K562 (cell line): Measurements from ENCODE around the gene ALK.

ENCODE experiments used
- EZH2 ChIP-seq: IDR thresholded peaks from 2 replicates; pipeline ENCODE4 v1.6.1; 2012; ENCODE audit warnings: low read depth, mild to moderate bottlenecking, inconsistent platforms, low read length, borderline replicate concordance
- GMEB1 ChIP-seq: fragments of 250-450 bp; sonication (Bioruptor Pico); IDR thresholded peaks from 2 replicates; pipeline ENCODE4 v1.4.0; 2020; ENCODE audit warnings: mild to moderate bottlenecking
- KDM1A ChIP-seq, 2 experiments: fragments of 450-650 bp; IDR thresholded peaks; 2 replicates each; pipeline ENCODE4 v1.6.1; 2016; ENCODE audit warnings: mild to moderate bottlenecking in 2 of 2
- PKNOX1 ChIP-seq: fragments of 450-650 bp; IDR thresholded peaks from 2 replicates; pipeline ENCODE4 v1.6.1; 2016
- PREB ChIP-seq: sonication (generic); formaldehyde crosslinking; IDR thresholded peaks from 2 replicates; pipeline ENCODE4 v1.8.1; 2023; ENCODE audit warnings: mild to moderate bottlenecking, missing genetic modification reagents
- YY1 ChIP-seq, 3 experiments: IDR thresholded peaks; 2 replicates each; pipeline ENCODE4 v1.6.1; 2011; ENCODE audit warnings: low read length in 2 of 3, mild to moderate bottlenecking in 2 of 3, moderate library complexity in 2 of 3, borderline replicate concordance in 1 of 3, control low read depth in 1 of 3, low read depth in 1 of 3; ENCODE audit not compliant: insufficient read depth in 3 of 3, insufficient replicate concordance in 2 of 3, control insufficient read depth in 1 of 3, insufficient read length in 1 of 3; ENCODE audit errors: extremely low read depth in 1 of 3
- ZBTB33 ChIP-seq: sonication (generic); formaldehyde crosslinking; IDR thresholded peaks from 2 replicates; pipeline ENCODE4 v1.8.1; 2023; ENCODE audit warnings: mild to moderate bottlenecking, missing genetic modification reagents
- ZNF780A ChIP-seq: fragments of 250-450 bp; sonication (Bioruptor Pico); IDR thresholded peaks from 2 replicates; pipeline ENCODE4 v1.5.0; 2021; ENCODE audit warnings: mild to moderate bottlenecking
- TF ChIP-seq, protein P1 (sequence below), 2 experiments: fragments of 450-650 bp; IDR thresholded peaks; 2 replicates each; pipeline ENCODE4 v1.6.1; 2016
- TF ChIP-seq, protein P2 (sequence below), 3 experiments: IDR thresholded peaks in 2 of 3; conservative IDR thresholded peaks in 1 of 3; 2 replicates each; pipeline ENCODE4 v1.5.1; 2011 to 2012; ENCODE audit warnings: low read length in 3 of 3, mild to moderate bottlenecking in 3 of 3, control low read depth in 2 of 3, improper control_type of control experiment in 1 of 3, inconsistent platforms in 1 of 3, low read depth in 1 of 3, mixed read lengths in 1 of 3, moderate library complexity in 1 of 3; ENCODE audit not compliant: insufficient read depth in 2 of 3

DNA sequence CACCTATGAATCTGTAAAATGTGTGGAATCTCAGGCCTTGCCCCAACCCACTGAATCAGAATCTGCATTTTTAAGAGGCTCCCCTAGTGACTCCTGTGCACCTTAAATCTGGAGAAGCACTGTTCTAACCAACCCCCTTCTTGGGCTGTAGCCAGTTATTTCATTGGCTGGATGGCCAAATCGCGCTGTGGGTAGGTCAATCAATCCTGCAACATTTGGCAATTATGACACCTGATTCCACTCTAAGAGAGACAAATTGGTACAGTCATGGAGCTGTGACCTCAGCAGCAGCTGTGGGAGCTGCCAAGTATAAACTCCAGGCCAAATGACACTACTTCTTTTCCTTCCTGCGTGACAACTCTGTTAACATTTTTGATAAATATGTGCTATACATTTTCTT lies 597.4 kb downstream of the ALK start:
- TF ChIP-seq PKNOX1 (no peak), EZH2 (no peak), KDM1A (IDR thresholded peaks at IDR 0.05) (no peak), YY1 (IDR thresholded peaks at IDR 0.05; ENCODE audit: borderline replicate concordance in 1 of 3, control insufficient read depth in 1 of 3, extremely low read depth in 1 of 3, insufficient read depth in 3 of 3, insufficient read length in 1 of 3, insufficient replicate concordance in 2 of 3, low read depth in 1 of 3, low read length in 2 of 3) (no peak), ZNF780A (no peak), ZBTB33 (CRISPR knock-in tag) (no peak), GMEB1 (CRISPR knock-in tag) (no peak), PREB (CRISPR knock-in tag) (no peak)
- TF ChIP-seq, protein P1, sequence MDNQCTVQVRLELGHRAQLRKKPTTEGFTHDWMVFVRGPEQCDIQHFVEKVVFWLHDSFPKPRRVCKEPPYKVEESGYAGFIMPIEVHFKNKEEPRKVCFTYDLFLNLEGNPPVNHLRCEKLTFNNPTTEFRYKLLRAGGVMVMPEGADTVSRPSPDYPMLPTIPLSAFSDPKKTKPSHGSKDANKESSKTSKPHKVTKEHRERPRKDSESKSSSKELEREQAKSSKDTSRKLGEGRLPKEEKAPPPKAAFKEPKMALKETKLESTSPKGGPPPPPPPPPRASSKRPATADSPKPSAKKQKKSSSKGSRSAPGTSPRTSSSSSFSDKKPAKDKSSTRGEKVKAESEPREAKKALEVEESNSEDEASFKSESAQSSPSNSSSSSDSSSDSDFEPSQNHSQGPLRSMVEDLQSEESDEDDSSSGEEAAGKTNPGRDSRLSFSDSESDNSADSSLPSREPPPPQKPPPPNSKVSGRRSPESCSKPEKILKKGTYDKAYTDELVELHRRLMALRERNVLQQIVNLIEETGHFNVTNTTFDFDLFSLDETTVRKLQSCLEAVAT (IDR thresholded peaks at IDR 0.05) = no peak
- TF ChIP-seq, protein P2, sequence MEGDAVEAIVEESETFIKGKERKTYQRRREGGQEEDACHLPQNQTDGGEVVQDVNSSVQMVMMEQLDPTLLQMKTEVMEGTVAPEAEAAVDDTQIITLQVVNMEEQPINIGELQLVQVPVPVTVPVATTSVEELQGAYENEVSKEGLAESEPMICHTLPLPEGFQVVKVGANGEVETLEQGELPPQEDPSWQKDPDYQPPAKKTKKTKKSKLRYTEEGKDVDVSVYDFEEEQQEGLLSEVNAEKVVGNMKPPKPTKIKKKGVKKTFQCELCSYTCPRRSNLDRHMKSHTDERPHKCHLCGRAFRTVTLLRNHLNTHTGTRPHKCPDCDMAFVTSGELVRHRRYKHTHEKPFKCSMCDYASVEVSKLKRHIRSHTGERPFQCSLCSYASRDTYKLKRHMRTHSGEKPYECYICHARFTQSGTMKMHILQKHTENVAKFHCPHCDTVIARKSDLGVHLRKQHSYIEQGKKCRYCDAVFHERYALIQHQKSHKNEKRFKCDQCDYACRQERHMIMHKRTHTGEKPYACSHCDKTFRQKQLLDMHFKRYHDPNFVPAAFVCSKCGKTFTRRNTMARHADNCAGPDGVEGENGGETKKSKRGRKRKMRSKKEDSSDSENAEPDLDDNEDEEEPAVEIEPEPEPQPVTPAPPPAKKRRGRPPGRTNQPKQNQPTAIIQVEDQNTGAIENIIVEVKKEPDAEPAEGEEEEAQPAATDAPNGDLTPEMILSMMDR (IDR thresholded peaks at IDR 0.05 in 2 of 3, conservative IDR thresholded peaks at IDR 0.05 in 1 of 3; ENCODE audit: insufficient read depth in 2 of 3, low read depth in 1 of 3, low read length in 3 of 3) = no peak
